ENCODE data around the gene MED15. TPM values are rescaled to one million over a fixed set of nuclear protein-coding genes. Genes with fewer than 3 reads are reported as not detected.

Gene MED15
- polyA plus RNA-seq, 6 donors from 2014 or later, result 7.3 to 41.8 (median 17.1) TPM

- Mint-ChIP-seq H3K4me3 (no peak overlapping the region), H3K9me3 (no peaks in the 10 kb centered on the region), H3K27me3 (no peaks in the 10 kb centered on the region), H3K27ac (peak overlapping the region in 3 of 6 donors; percentile 64 to 88 (median 68)), H3K36me3 (peaks cover 0 to under 1% of the 10 kb centered on the region in 2 donors), H3K4me1 (peaks cover 0 to 8% (median 0%) of the 10 kb centered on the region in 3 donors)
- DNase-seq (no peak), ATAC-seq (ENCODE audit: low read depth in 2 of 2) (no peak)
Measured at GRCh38 chr22:20580179-20580578, 72.8 kb downstream of the MED15 start.

DNA sequence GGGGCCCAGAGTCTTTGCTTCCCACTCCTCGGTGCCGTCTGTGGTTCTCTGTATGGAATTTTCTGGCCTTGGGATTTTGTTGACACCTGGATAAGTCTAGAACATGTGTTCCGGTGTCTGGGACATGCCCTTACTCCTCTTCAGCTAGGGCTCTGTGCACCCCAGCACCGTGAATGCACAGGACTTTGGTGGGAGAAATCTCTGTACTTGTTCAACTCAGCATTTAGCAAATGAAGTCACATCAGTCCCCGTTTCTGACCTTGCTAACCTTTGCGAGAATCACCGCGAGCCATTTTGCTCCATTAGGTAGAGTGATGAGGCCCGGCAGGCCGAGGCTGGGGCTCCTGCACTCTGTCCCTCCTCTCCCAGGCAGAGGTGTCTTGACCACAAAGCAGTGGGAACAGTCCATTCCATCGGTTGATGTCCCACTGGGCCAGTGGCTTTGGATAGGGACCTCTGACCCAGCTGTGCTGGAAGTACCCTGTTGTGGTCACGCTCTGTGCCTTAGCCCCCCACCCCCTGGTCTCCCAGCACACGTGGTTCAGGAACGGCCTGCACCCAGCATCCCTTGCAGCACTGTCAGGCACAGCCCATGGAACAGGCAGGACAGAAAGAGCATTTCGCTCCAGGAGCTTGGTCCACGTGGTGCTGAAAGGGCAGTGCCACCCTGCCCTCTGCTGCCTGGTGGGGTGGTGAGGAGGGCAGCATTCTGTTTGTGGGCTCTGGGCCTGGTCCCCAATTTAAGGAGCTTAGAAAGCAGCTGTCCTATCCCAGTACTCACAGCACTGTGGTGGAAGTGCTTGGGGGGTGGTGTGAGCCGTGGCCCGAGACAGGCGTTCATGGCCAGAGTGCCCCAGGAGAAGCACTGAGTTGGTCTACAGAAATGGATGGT, 73.4 kb downstream of the MED15 start:
- no peaks in the 10 kb centered on the region for H3K36me3 Mint-ChIP-seq
- peaks cover 0 to 8% (median 0%) of the 10 kb centered on the region in 3 donors for H3K4me1 Mint-ChIP-seq
- DNase-seq, result no peak
- ATAC-seq (ENCODE audit: low read depth in 2 of 2), result no peak
- H3K27me3 Mint-ChIP-seq, result no peaks in the 10 kb centered on the region
- peak overlapping the region in 1 of 6 donors; percentile 68 for H3K27ac Mint-ChIP-seq
- H3K4me3 Mint-ChIP-seq, result peak overlapping the region in 1 of 8 donors; percentile 68
- no peaks in the 10 kb centered on the region for H3K9me3 Mint-ChIP-seq

DNA sequence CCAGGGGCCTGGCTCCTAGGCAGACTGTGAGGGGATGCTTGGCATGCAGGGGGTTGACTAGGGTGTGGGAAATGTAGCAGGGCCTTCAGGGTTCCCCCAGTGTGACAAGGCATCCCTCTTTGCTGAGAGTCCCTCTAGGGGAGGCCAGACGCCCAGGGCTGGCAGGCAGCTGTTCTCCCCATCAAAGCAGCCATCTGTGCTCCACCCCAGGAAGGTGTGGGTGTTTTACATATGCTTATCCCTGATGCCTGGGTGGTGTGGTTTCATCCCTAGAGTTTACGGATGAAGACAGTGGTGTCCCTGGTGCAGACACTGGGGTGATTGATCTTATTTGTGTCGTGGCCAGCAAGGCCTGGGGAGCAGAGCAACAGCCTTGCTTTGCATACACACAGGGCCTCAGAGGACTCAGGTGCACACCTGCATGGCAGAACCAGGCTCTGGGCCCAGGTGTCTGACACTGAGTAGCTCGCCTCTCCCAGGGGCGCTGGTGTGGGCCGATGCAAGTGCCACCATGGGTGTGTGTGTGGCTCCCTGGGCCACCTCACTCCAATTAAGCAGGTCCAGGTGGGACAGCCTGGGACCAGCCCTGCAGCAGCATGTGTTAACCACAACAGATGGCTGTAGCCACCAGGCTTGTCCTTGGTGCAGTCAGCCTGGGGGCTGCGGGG, 74.2 kb downstream of the MED15 start:
- DNase-seq (no peak), ATAC-seq (ENCODE audit: low read depth in 2 of 2) (no peak)
- H3K27me3 Mint-ChIP-seq, result no peaks in the 10 kb centered on the region
- peak overlapping the region in 2 of 6 donors; percentile 20 to 76 for H3K27ac Mint-ChIP-seq
- H3K4me1 Mint-ChIP-seq, result peaks cover 0 to 3% (median 0%) of the 10 kb centered on the region in 3 donors
- H3K4me3 Mint-ChIP-seq, result peak overlapping the region in 1 of 8 donors; percentile 68
- no peaks in the 10 kb centered on the region for H3K9me3 Mint-ChIP-seq
- no peaks in the 10 kb centered on the region for H3K36me3 Mint-ChIP-seq

DNA sequence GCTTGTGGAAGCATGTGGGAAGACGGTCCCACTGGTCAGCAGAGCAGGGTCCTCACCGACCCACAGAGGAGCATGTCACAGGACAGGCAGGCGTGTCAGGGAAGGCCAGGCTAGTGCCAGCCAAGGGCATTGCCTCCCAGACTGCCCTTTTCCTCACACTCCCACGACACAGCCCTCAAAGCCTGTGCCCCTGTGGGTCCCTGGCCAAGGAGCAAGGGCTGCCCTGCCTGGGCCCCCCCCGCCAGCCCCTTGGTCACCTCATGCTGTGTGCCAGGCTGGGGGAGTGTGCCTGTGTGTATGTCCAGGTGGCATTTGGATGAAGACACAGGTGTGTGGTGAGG, 74.7 kb downstream of the MED15 start:
- Mint-ChIP-seq H3K27ac (no peak overlapping the region), H3K4me1 (no peaks in the 10 kb centered on the region), H3K9me3 (no peaks in the 10 kb centered on the region), H3K27me3 (no peaks in the 10 kb centered on the region), H3K4me3 (no peak overlapping the region), H3K36me3 (no peaks in the 10 kb centered on the region)
- DNase-seq (no peak), ATAC-seq (ENCODE audit: low read depth in 2 of 2) (no peak)

- DNase-seq, result no peak
- Mint-ChIP-seq H3K4me1 (no peaks in the 10 kb centered on the region), H3K27me3 (no peaks in the 10 kb centered on the region), H3K4me3 (no peak overlapping the region), H3K36me3 (no peaks in the 10 kb centered on the region), H3K9me3 (no peaks in the 10 kb centered on the region), H3K27ac (no peak overlapping the region)
- no peak for ATAC-seq (ENCODE audit: low read depth in 2 of 2)
Measured at GRCh38 chr22:20582520-20583361, 75.3 kb downstream of the MED15 start.

GRCh38 chr22:20583471-20583922, 76.1 kb downstream of the MED15 start:
- no peaks in the 10 kb centered on the region for H3K27me3 Mint-ChIP-seq
- H3K27ac Mint-ChIP-seq, result no peak overlapping the region
- no peak for ATAC-seq (ENCODE audit: low read depth in 2 of 2)
- H3K36me3 Mint-ChIP-seq, result no peaks in the 10 kb centered on the region
- H3K4me3 Mint-ChIP-seq, result no peak overlapping the region
- no peaks in the 10 kb centered on the region for H3K4me1 Mint-ChIP-seq
- H3K9me3 Mint-ChIP-seq, result no peaks in the 10 kb centered on the region
- DNase-seq, result no peak

- Mint-ChIP-seq H3K9me3 (no peaks in the 10 kb centered on the region), H3K36me3 (no peaks in the 10 kb centered on the region), H3K4me3 (no peak overlapping the region), H3K4me1 (no peaks in the 10 kb centered on the region), H3K27ac (no peak overlapping the region), H3K27me3 (no peaks in the 10 kb centered on the region)
- no peak for DNase-seq
- ATAC-seq (ENCODE audit: low read depth in 2 of 2), result no peak
Measured at GRCh38 chr22:20584029-20584871, 76.8 kb downstream of the MED15 start.

DNA sequence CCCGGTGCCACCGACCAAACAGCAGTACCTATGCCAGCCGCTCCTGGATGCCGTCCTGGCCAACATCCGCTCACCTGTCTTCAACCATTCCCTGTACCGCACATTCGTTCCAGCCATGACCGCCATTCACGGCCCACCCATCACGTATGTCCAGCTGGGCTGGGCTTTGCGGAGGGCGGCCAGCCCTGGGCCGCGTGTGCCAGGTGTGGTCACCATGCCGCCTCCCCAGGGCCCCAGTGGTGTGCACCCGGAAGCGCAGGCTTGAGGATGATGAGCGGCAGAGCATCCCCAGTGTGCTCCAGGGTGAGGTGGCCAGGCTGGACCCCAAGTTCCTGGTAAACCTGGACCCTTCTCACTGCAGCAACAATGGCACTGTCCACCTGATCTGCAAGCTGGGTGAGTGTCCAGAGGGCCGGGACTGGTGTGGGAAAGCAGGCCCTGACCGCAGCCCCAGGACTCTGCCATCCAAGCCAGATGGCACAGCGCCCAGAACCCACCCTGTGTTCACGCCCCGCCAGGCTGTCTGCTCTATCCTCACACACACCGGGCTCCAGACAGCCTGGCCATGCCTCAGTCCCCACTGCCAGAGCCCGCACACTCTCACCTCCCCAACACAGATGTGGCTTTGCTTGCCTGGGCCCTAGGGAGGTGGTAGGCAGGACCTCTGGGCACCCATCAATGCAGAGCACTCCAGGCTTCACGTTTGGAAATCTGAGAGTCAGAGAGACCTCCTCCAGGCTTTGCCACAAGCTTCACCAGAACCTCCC, 77.6 kb downstream of the MED15 start:
- Mint-ChIP-seq H3K4me1 (no peaks in the 10 kb centered on the region), H3K4me3 (no peak overlapping the region), H3K27me3 (no peaks in the 10 kb centered on the region), H3K9me3 (no peaks in the 10 kb centered on the region), H3K36me3 (no peaks in the 10 kb centered on the region), H3K27ac (no peak overlapping the region)
- no peak for DNase-seq
- ATAC-seq (ENCODE audit: low read depth in 2 of 2), result no peak

DNA sequence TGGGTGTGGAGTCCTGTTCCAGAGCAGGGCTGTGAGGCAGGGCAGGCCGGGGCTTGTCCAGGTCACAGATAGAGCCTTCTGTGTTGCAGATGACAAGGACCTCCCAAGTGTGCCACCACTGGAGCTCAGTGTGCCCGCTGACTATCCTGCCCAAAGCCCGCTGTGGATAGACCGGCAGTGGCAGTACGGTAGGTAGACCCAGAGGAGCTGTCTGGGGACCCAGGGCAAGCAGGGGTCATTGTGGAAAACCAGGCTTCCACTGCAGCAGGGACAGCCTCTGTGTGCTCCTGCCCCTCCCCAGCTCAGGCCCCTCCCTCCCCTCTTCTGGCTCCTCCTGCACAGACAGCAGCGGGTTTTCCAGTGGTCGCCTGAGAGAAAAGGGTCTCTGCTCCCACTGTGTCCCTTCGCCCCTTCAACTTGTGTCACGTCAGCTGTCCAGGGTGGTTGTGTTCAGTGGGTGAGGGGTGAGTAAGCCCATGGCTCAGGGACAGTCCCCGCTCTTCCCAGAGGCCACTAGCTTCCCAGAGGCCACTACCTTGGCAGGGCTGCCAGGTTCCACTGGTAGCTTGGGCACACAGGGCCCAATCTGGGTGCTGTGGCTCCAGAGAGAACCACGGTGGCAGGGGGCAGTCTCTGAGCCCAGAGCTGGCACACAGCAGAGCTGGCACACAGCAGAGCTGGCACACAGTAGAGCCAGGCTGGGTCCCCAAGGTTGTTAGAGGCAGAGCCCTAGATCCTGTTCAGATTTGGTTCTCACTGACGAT, 78.4 kb downstream of the MED15 start:
- Mint-ChIP-seq H3K4me3 (no peak overlapping the region), H3K4me1 (peaks cover 0 to under 1% (median 0%) of the 10 kb centered on the region in 3 donors), H3K27me3 (no peaks in the 10 kb centered on the region), H3K36me3 (no peaks in the 10 kb centered on the region), H3K9me3 (no peaks in the 10 kb centered on the region), H3K27ac (no peak overlapping the region)
- ATAC-seq (ENCODE audit: low read depth in 2 of 2), result no peak
- DNase-seq, result no peak

DNA sequence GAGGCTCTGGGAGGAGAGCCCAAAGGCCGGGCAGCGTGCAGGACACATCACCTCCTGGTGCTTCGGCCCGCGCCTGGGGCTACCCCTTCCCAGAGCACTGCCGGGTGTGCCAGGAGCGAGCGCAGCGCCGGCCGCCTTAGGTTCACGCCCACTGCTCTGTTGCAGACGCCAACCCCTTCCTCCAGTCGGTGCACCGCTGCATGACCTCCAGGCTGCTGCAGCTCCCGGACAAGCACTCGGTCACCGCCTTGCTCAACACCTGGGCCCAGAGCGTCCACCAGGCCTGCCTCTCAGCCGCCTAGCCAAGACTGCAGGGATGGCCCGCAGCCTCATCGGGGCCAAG, 79.0 kb downstream of the MED15 start:
- no peak for ATAC-seq (ENCODE audit: low read depth in 2 of 2)
- DNase-seq, result no peak
- no peak overlapping the region for H3K4me3 Mint-ChIP-seq
- no peak overlapping the region for H3K27ac Mint-ChIP-seq
- H3K27me3 Mint-ChIP-seq, result no peaks in the 10 kb centered on the region
- H3K4me1 Mint-ChIP-seq, result peaks cover 0 to 5% (median 0%) of the 10 kb centered on the region in 3 donors
- H3K9me3 Mint-ChIP-seq, result no peaks in the 10 kb centered on the region
- H3K36me3 Mint-ChIP-seq, result no peaks in the 10 kb centered on the region

DNA sequence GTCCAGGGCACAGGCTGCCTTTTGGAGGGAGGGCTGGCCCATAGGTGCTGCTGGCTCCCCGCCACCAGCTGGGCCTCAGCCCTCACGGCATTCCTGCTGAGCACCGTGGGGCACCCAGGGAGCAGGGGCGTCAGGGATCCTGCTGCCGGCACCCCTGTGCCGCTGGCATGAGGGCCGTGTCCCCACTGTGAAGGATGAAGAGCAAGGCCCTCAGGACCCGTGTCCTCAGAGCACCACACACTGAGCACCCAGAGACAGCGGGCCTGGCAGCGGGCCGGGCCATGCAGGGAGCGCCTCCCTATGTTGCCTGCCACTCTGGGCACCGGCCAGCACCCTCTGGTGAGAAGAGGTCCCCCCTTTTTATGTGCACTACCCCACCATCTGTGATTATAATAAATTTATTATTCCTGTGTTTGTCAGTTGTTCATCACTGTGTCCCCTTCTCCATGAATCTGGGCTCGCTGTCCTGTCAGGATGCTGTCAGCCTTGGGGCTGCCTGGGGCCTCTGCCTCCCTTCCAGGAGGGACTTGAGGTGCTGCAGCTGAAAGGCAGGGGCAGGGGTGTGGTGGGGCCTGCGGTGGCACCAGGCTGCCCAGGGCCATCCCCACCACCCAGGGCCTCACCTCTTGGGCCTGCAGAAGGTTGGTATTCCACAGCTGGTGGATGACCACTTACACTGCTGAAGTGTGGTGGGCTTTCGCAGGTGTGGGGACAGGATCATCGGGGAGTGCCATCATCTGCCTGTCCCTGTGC, 80.0 kb downstream of the MED15 start:
- ATAC-seq (ENCODE audit: low read depth in 2 of 2) (no peak), DNase-seq (no peak)
- no peaks in the 10 kb centered on the region for H3K36me3 Mint-ChIP-seq
- peaks cover 0 to 5% (median 0%) of the 10 kb centered on the region in 3 donors for H3K4me1 Mint-ChIP-seq
- no peak overlapping the region for H3K27ac Mint-ChIP-seq
- H3K27me3 Mint-ChIP-seq, result no peaks in the 10 kb centered on the region
- peak overlapping the region in 1 of 8 donors; percentile 30 for H3K4me3 Mint-ChIP-seq
- H3K9me3 Mint-ChIP-seq, result no peaks in the 10 kb centered on the region
